DMS53 (cell line): ENCODE results near the gene NLK.
"Not testable (repeated sequence)": the region's sequence is repeated elsewhere in the genome, so short reads cannot be mapped to it uniquely, and the experiment has no call there.

ENCODE experiments used
- DNase-seq: peaks from one replicate; lab custom pipeline; 2025; lab: John Stamatoyannopoulos, UW

Gene NLK

DNA sequence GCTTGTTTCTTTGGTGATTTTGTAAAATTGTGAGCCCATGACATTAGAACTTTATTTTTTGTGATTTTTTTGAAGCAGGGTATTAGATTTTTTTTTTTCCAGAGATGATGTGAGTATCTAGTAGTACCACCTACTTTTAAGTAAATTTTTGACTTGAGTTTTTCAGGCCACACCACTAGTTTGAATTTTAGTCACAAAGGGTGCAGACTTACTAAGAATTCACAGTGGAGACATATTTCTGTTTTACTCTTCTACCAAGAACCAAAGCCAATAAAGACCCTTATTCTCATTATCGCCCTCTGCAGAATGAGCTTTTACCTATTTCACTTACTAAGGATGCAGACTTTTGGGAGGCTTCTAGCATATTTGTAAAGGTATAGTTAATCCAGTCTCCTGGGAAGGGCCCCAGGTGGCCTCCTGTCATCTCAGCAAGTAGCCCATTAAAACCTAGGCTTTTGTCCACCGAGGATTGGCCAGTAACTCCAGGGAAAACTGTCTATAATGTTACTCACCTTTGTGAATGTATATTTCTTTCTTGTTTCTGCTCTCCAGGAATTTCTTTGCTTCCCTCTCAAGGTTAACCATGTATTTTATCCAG, 30.6 kb downstream of the NLK start:
- no peak for DNase-seq

DNA sequence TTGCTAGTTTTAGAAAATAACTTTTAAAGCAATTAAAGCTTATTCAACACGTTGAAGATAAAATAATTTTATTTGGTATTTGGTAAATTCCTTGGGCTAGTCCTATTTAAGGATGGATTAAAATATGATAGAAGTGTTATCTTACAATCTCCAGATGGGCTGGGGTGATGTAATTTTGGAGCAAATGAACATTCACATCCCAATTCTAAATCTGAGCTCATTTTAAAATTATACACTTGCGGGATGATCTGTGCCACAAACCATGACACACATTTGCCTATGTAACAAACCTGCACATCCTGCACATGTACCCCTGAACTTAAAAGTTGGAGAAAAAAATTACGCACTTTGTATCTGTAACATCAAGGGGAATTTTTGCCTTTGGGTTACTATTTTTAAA, 31.5 kb downstream of the NLK start:
- DNase-seq, result no peak

DNA sequence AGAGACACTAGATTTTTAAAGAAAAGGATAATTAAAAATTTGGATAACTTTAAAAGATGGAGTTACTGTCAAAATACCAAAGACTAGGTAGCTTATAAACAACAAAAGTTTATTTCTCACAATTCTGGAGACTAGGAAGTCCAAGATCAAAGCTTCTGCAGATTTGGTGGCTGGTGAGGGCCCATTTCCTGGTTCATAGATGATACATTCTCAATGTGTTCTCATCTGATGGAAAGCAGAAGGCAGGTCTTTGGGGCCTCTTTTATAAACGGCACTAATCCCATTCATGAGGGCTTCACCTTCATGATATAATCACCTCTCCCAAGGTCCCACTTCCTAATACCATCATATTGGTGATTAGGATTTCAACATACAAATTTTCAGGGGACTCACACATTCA, 33.7 kb downstream of the NLK start:
- no peak for DNase-seq

DNA sequence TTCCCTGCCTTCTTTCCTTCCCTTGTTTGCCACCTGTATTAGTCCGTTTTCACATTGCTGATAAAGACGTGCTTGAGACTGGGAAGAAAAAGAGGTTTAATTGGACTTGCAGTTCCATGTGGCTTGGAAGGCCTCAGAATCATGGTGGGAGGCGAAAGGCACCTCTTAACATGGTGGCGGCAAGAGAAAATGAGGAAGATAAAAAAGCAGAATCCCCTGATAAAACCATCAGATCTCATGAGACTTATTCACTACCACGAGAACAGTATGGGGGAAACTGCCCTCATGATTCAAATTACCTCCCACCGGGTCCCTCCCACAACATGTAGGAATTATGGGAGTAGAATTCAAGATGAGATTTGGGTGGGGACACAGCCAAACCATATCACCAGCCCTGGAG, 34.7 kb downstream of the NLK start:
- DNase-seq, result not testable (repeated sequence)

DNA sequence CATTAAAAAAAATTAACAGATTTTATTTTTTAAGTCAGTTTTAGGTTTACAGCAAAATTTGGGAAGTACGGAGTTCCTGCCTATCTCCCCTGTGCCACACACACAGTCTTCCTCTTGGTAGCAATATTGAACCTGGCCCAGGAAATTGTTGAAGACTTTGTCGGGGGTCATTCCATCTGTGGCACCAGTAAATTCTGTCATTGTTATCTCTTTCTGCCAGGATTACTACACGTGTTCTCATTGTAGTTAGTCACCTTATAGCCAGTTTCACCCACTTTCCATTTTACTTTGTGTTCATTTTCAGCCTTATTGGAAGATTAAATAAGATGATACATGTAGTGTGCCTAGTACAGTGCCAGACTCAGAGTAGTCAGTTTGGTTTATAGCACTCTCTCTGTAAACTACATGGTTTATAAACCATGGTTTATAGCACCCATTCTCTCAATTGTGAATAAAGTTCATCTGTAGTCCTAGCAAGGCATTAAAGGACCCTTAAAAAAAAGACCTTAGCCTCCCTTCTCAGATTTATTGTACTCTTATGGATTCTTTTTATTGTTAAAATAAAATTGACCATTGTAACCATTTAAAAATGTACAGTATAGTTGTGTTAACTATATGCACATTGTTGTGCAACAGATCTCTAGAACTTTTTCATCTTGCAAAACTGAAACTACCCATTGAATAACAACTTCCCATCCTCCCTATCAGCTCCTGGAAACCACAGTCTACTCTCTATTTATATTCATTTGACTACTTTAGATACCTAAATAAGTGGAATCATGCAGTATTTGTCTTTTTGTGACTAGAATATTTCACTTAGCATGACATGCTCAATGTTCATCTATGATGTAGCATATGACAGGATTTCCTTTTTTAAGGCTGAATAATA, 36.1 kb downstream of the NLK start:
- no peak for DNase-seq

DNA sequence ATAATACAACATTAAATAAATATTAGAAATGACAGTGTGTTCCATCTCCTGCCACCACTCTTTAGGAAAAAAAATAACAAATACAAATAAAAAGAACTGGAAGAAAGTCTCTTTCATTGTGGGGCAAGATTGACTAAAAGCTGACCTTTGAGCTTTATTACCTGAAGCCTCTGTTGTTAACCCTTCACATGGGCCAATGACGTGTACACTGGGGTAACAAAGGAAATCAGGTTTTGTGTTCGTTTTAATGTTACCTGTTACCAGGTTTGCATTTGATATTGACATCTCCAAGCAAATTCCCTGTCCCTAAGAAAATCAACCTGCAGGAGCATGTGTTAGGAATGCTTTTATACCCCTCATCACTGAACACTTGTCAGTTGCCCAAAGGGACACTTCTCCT, 39.0 kb downstream of the NLK start:
- no peak for DNase-seq

DNA sequence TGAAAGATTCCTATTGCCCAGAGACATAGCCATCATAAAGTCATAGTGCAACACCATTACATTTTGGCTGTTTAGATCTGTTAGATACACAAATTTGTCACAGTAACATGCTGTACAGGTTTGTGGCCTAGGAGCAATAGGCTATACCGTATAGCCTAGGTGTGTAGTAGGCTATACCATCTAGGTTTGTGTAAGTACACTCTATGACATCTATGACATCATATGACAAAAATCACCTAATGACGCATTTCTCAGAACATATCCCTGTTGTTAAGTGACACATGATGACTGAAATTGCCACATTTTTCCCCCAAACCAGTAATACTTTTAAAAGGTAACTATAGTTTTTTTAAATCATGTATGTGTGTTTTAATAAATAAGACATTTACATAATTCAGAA, 43.3 kb downstream of the NLK start:
- DNase-seq, result no peak

DNA sequence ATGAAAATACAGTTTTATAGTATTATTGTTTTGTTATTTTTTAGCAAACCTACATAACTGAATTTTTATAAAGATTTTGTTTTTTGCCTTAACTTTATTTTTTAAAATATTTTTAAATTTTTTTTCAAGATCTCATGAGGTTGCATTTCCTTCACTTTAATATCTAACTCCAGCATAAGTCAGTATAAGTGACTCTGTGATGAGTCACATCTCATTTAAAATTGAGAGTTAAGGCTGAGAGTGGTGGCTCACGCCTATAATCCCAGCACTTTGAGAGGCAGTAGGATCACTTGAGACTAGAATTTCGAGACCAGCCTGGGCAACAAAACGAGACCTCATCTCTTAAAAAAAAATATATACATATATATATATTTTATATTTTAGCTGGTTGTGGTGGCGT, 44.0 kb downstream of the NLK start:
- no peak for DNase-seq

DNA sequence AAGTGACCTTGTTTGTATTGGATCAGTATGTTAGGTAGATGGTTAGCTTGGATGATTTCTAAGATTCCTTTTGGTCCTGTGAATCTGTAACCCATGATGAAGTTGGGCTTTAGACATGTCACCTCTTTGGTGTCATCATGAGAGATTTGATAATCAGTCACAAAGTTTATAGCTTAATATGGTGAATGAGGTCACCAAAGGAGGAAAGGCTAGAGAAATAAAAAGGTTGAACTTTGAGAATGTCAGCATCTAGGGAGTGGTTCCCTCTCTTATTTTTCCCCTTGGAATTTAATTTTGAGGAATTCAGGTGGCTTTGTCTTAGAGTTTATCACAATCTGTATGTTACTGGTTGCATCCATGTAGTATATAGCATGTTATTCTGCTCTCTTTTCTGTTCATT, 45.3 kb downstream of the NLK start:
- DNase-seq, result no peak

DNA sequence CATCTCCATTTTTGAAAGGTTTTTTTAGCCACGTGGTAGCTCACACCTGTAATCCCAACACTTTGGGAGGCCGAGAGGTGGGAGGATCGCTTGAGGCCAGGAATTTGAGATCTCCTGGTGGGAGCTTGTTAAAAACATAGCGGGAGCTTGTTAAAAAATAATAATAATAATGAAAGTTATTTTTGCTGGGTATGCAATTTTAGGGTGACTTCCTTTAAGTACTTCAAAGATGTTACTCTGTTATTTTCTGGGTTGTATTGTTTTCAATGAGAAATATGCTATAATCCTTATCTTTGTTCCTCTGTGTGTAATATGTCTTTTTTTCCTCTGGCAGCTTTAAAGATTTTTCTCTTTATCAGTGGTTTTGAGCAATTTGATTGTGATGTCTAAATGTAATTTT, 48.1 kb downstream of the NLK start:
- DNase-seq, result no peak

DNA sequence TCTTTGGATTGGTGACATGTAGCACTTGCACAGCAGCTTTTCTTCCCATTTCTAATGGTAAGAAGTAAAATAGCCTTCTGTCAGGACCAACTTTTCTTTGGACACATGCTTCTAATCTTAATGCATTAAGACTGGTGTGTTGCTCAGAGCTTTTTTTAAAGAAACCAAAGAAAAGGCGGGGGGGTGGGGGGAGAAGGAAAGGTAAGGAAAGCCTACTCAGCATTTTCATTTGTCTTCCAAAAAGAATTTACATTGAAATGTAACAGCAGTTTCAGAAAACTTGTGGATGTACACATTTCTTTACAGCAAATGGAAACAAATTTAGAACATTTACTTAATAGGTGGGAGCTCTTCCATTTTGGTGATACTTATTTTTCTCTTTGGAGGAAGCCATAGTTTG, 49.6 kb downstream of the NLK start:
- DNase-seq, result no peak

DNA sequence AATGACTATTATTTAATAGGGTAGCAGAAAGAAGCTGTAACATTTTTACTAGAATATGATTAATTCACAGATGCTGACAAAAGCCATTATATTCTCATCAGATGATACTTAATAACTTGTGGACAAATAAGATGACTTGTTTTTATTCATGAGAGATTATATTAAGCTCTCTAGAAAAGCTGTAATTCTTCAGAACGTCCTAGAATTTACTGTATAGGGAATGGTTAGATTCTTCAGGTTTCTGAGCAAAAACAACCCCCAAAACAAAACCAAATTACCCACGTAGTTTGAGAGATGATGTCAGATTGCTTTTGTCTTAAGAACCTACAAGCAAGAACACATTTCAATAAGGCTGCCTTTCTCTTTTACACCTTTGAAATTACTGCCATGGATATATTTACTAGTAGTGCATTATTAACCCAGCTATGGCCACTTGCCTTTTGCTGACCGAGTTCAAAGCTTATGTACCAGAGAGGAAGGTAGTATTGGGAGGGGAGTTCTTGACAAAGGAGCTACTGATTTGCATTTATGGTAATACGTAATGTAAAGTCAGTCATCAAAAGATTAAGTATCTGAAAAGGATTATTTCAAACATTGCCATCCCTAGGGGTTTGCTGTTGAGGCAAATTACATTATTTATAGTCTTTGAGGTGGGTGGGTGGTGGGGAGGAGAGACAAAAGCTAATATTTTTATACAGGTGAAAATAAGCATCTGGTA, 51.7 kb downstream of the NLK start:
- no peak for DNase-seq

DNA sequence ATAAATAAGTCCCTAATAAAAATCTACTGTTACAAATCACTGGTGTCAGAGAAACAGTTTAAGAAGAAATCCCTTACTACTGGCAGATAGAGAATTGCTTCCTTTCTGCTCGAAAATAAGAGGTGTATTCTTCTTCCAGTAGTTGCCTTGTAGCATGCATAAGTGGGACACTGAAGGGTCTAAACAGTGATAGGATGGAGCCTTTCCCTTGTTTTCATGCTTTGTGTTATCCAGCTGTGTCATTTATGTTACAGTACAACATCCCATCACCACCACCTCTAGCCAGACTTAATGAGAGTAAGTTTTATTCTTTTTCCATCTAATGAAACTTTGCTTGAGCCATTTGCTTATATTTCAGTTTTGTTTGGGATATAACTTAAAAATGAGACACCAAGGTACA, 54.3 kb downstream of the NLK start:
- no peak for DNase-seq

DNA sequence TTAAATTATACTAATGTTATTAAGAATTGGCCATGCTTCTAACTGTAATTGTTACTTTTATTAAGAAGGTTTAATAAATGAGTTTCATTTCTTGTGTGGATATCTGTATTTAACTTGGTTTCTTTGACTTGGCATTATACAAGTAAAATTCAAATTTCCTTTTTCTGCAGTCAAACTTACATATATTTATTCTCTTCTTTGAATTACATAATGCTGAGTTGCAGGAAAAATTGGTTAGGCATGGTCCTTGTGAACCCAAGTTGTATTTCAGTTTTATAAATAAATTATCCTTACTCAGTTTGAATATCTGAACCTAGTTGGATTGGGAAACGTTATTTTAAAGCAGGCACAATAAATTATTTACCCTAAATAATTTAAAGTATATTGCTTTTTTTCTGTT, 54.8 kb downstream of the NLK start:
- no peak for DNase-seq

DNA sequence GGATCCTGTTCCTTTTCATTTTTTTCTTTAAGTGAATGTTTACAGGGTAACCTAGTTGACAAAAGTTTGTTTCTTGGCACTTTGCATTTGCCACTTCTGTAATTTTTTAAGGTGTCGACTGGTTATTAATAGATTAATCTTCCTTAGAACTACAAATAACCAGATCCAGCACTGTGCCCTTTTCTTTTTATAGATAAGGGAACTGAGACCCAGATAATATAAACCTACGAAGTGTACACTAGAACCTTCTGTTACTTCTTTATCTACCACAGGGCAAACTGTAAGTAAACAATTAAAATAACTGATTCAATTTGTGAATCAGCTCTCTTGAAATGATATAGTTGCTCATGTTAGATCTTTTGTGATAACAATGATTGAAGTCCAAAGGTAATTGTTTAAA, 55.4 kb downstream of the NLK start:
- DNase-seq, result no peak

DNA sequence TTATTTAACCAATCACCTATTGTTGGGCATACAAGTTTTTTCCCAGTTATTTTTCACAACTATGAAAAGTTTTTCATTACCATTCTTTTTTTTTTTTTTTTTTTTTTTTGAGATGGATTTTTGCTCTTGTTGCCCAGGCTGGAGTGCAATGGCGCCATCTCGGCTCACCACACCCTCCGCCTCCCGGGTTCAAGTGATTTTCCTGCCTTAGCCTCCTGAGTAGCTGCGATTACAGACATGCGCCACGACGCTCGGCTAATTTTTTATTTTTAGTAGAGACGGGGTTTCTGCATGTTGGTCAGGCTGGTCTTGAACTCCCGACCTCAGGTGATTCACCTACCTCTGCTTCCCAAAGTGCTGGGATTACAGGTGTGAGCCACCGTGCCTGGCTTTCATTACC, 56.1 kb downstream of the NLK start:
- not testable (repeated sequence) for DNase-seq

DNA sequence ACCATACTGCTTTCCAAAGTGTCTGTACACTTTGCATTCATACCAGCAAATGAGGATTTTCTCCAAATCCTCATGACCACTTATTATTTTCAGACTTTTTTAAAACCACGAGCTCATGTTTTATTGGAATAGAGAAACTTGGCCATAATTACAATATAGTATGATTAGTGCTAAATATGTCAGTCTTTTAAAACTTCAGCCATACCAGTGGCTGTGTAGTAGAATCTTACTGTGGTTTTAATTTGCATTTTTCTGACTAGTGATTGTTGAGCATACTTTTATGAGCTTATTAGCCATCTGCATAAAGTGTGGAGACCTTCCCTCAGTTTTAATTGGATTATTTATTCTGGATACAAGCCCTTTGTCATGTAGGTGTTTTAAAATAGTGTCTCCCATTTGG, 57.8 kb downstream of the NLK start:
- no peak for DNase-seq

DNA sequence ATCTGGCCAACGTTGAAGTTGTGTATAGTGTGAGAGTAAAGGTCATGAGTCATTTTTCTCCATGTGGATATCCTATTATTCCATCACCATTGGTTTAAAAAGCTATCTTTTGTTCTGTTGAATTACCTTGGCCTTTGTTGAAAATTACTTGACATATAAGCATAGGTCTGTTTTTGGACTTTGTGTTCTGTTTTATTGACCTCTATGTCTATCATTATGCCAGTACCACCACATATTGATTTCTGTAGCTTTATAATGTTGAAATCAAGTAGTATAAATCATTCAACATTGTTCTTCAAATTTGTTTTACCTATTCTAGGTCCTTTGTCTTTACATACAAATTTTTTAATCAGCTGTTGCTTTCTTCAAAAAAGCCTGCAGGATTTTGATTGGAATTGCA, 58.5 kb downstream of the NLK start:
- no peak for DNase-seq

DNA sequence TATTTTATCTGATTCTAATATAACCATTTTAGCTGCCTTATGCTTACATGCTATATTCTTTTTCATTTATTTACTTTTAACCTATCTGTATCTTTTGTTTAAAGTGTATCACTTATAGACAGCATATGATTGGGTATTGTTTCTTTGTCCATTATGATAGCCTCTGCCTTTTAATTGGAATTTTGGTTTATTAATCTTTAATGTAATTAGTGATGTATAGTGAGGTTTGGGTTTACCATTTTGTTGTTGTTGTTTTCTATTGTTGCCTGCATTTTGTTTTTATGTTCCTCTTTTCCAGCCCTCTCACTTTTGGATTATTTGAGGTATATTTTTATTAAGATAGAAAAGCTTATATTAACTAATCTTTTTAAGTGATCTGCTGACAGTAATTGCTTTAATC, 59.4 kb downstream of the NLK start:
- DNase-seq, result no peak

DNA sequence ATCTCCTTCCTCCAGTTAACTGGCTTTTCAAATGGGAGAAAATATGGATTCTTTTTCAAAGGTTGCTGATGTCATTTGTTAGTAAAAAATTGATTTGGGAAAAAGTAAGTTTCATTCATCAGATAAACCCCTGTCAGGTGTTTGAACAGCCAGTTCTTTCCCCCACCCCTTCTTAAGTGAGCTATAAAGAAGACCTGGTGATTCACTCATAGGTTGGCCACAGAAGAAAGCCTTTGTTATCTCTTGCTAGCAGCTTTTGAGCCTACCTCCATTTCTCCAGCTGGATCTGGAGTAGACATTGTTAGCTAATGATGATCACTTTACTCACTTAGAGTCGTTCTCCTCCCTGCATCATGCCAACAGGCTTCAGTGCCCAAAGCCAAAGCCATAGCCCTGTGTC, 63.0 kb downstream of the NLK start:
- no peak for DNase-seq

DNA sequence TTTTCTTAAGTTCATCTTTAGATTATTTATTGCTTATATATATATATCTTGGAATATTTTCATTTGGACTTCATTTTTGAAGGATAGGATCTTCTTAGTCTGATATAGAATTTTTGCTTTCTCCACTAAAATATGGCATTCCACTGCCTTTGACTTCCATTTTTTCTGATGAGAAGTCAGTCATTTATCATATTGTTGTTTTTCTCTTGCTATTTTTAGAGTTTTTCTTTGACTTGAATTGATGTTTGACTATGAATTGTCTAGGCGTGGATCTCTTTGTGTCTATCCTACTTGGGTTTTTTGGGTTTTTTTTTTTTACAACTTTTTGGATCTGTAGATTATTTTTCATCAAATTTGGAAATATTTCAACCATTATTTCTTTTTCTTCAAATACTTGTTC, 67.7 kb downstream of the NLK start:
- no peak for DNase-seq

DNA sequence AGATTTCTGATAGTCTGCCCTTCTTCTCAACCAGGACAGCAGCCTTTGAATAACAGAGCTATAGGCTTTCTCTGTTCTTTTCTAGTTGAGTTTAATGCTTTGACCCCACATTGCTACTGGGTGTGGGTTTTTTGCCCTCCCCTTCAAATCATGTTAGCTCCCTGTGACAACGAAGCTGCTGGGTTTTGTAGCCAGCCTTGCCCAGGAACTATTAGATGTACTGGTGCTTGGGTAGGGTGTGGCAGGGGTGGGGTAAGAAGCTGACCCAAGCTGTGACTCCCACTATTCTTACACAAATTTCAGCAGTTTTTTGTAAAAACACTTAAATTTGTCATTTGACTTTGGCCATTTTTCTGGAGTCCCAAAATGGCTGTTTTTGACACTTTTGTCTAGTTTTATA, 69.7 kb downstream of the NLK start:
- no peak for DNase-seq

DNA sequence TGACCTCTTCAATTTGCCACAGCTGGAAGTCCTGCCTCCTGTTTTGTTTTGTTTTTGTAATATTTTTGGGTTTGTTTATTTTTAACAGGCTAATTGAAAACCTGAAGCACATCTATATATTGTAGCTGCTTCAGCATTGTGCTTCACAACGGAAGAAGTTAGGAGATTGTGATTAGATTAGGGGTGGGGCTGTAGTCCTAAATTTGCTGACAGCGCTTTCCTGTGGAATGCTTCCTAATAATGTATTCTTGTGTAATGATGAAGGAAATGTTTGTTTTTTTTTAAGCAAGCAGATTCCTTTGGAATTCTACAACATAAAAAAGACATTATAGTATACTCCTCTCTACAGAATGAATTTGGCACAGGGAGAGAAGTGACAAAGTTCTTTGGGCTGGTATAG, 70.1 kb downstream of the NLK start:
- DNase-seq, result no peak
